ENCODE results near the gene LRRTM3. TPM values are rescaled to one million over a fixed set of nuclear protein-coding genes. Genes with fewer than 3 reads are reported as not detected.

LRRTM3 gene
- not detected in 2 replicates for total RNA-seq

GRCh38 chr10:66925896-66926715 lies at the start of gene LRRTM3:
Gene LRRTM3, plus strand, starts transcription at chr10:66926036.

Data from articular chondrocyte of knee joint (primary cell).